ENCODE measurements around the gene BCKDHA. TPM values are rescaled to one million over a fixed set of nuclear protein-coding genes. Genes with fewer than 3 reads are reported as not detected.
A peak's percentile ranks its signal among the peaks of the same experiment; 100 is the strongest.

The BCKDHA gene
- total and polyA plus RNA-seq, 9 of the 15 experiments (the other 6 are each of a cell fraction or from before 2014, with no cell fraction given): 4.5 to 52.5 (median 14.1) TPM

GRCh38 chr19:41351339-41352245 lies 46.0 kb upstream of the BCKDHA start (continued):
- TF ChIP-seq NELFE (IDR thresholded peaks at IDR 0.05; ENCODE audit: insufficient read depth, insufficient read length) (no peak), ZBTB49 (CRISPR knock-in tag; IDR thresholded peaks at IDR 0.05; ENCODE audit: borderline replicate concordance) (no peak), POLR2G (IDR thresholded peaks at IDR 0.05; ENCODE audit: low read depth, low read length) (peak; percentile 73), DDX20 (tag; IDR thresholded peaks at IDR 0.05; ENCODE audit: low read depth) (no peak), HLTF (IDR thresholded peaks at IDR 0.05) (no peak), KAT7 (CRISPR knock-in tag; IDR thresholded peaks at IDR 0.05; ENCODE audit: borderline replicate concordance) (peak; percentile 77; the same call in 1 of the 2 replicates), NR1H2 (CRISPR knock-in tag; IDR thresholded peaks at IDR 0.05) (no peak), BDP1 (IDR thresholded peaks at IDR 0.05; ENCODE audit: insufficient read depth, insufficient read length) (no peak), FOXJ3 (CRISPR knock-in tag; IDR thresholded peaks at IDR 0.05) (no peak), NKRF (IDR thresholded peaks at IDR 0.05; ENCODE audit: borderline replicate concordance) (no peak)
- TF ChIP-seq, protein P1, sequence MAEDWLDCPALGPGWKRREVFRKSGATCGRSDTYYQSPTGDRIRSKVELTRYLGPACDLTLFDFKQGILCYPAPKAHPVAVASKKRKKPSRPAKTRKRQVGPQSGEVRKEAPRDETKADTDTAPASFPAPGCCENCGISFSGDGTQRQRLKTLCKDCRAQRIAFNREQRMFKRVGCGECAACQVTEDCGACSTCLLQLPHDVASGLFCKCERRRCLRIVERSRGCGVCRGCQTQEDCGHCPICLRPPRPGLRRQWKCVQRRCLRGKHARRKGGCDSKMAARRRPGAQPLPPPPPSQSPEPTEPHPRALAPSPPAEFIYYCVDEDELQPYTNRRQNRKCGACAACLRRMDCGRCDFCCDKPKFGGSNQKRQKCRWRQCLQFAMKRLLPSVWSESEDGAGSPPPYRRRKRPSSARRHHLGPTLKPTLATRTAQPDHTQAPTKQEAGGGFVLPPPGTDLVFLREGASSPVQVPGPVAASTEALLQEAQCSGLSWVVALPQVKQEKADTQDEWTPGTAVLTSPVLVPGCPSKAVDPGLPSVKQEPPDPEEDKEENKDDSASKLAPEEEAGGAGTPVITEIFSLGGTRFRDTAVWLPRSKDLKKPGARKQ (CRISPR knock-in tag; IDR thresholded peaks at IDR 0.05): no peak
- TF ChIP-seq, protein P2, sequence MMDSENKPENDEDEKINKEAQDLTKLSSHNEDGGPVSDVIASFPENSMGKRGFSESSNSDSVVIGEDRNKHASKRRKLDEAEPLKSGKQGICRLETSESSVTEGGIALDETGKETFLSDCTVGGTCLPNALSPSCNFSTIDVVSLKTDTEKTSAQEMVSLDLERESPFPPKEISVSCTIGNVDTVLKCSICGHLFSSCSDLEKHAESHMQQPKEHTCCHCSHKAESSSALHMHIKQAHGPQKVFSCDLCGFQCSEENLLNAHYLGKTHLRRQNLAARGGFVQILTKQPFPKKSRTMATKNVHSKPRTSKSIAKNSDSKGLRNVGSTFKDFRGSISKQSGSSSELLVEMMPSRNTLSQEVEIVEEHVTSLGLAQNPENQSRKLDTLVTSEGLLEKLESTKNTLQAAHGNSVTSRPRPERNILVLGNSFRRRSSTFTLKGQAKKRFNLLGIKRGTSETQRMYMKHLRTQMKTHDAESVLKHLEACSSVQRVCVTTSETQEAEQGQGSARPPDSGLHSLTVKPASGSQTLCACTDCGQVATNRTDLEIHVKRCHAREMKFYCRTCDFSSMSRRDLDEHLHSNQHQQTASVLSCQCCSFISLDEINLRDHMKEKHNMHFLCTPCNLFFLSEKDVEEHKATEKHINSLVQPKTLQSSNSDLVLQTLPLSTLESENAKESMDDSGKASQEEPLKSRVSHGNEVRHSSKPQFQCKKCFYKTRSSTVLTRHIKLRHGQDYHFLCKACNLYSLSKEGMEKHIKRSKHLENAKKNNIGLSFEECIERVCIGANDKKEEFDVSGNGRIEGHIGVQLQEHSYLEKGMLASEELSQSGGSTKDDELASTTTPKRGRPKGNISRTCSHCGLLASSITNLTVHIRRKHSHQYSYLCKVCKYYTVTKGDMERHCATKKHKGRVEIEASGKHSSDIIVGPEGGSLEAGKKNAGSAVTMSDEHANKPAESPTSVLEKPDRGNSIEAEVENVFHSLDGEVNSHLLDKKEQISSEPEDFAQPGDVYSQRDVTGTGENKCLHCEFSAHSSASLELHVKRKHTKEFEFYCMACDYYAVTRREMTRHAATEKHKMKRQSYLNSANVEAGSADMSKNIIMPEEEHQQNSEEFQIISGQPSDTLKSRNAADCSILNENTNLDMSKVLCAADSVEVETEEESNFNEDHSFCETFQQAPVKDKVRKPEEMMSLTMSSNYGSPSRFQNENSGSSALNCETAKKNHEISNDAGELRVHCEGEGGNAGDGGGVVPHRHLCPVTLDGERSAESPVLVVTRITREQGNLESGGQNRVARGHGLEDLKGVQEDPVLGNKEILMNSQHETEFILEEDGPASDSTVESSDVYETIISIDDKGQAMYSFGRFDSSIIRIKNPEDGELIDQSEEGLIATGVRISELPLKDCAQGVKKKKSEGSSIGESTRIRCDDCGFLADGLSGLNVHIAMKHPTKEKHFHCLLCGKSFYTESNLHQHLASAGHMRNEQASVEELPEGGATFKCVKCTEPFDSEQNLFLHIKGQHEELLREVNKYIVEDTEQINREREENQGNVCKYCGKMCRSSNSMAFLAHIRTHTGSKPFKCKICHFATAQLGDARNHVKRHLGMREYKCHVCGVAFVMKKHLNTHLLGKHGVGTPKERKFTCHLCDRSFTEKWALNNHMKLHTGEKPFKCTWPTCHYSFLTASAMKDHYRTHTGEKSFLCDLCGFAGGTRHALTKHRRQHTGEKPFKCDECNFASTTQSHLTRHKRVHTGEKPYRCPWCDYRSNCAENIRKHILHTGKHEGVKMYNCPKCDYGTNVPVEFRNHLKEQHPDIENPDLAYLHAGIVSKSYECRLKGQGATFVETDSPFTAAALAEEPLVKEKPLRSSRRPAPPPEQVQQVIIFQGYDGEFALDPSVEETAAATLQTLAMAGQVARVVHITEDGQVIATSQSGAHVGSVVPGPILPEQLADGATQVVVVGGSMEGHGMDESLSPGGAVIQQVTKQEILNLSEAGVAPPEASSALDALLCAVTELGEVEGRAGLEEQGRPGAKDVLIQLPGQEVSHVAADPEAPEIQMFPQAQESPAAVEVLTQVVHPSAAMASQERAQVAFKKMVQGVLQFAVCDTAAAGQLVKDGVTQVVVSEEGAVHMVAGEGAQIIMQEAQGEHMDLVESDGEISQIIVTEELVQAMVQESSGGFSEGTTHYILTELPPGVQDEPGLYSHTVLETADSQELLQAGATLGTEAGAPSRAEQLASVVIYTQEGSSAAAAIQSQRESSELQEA (IDR thresholded peaks at IDR 0.05; ENCODE audit: low read depth): no peak

All from K562 (cell line).